HG02571 (cell line): ENCODE results near the gene IFIT1B.
"Not testable (repeated sequence)": the region's sequence is repeated elsewhere in the genome, so short reads cannot be mapped to it uniquely, and the experiment has no call there.

ENCODE experiments used
- ATAC-seq: cut with Tn5 transposase; IDR thresholded peaks from one replicate; pipeline ENCODE4 v1.9.1; 2021; ENCODE audit warnings: mild to moderate bottlenecking, moderate library complexity; ENCODE audit not compliant: unreplicated experiment

The IFIT1B gene

DNA sequence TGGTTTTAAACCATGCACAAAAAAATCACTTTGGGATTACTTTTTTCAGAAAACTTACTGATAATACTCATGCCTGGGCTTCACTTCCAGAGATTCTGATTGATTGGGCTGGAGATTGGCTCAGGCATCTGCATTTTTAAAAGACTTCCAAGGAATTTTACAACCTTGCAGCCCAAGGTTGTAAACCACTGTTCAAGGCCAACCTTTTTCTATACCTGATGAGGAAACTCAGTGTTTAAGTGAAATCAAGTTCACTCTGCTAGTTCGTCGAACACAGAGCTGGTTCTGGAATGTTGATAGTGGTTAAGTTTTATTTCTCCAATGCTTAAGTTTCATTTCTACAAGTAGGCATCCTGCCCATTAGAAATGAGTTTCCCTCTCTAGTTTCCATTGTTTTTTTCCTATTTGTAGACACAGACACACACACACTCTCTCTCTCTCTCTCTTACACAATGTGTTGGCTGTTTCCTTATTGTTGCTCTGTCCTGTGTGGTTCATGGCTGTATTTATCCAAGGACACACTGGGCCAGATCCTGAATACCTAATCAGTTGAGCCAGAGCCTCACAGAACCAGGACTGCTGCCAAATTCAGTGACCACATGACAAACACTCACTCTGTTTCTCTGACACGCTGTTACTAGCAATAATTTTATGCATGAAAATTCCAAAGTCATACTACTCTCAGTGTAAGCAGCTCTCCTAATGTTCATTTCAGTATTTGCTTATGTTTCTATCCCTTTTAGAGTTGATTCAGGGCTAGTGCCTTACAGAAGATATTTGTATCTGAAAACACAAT, 3.7 kb upstream of the IFIT1B start:
- no peak for ATAC-seq

DNA sequence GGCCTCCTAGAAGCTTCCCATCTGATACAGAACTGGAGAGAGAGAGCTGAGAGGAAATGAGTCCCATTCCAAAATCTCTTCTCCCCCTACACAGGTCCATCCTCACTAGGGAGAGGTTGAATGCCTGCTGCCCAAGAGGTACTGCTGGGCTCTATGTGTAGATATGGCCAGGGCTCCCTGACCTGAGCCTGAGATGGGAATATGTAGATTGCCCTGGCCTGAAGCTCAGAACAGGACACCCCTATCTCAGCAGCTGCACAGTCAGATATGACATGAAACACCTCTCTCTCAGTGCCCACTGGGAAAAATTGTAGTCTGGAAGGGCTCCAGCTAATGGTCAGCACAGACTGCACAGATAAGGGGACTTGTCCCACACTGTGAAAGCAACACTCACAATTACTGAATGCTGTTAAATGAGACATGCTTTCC, 3.1 kb upstream of the IFIT1B start:
- no peak for ATAC-seq

DNA sequence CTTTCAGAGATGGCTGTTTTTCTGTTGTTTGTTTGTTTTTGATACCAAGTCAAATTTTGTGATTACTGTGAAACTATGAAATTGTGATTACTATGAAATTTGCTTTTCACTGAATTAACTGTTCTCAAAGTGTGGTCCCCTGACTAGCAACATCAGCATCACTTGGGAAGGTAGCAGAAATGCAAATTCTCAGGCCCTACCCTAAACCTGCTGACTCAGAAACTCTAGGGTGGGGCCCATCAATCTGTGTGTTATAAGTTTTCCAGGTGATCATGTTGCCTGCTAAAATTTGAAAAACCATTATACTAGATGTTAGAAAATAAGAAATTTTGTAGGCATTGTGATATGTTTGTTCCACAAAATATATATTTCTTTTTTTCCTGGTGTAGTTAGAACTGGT, 1.2 kb downstream of the IFIT1B start:
- ATAC-seq, result no peak

DNA sequence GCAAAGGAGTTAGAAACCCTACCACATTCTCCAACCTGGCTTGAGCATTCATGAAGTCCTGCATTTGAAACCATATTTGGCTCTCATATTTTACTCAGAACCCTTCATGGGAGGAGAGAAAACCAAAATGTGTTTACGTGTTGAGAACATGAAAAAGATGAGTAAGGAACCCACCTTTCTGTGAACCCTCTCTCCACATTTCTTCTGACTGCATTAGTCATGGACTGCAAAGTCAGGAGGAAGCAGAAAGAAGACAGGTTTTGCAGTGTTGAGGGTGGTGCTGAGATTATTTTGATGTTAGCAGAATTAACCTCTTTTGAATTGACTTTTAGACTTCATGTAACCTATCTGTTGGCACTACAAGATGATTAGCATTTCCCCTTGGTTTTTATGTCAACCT, 4.9 kb downstream of the IFIT1B start:
- no peak for ATAC-seq

DNA sequence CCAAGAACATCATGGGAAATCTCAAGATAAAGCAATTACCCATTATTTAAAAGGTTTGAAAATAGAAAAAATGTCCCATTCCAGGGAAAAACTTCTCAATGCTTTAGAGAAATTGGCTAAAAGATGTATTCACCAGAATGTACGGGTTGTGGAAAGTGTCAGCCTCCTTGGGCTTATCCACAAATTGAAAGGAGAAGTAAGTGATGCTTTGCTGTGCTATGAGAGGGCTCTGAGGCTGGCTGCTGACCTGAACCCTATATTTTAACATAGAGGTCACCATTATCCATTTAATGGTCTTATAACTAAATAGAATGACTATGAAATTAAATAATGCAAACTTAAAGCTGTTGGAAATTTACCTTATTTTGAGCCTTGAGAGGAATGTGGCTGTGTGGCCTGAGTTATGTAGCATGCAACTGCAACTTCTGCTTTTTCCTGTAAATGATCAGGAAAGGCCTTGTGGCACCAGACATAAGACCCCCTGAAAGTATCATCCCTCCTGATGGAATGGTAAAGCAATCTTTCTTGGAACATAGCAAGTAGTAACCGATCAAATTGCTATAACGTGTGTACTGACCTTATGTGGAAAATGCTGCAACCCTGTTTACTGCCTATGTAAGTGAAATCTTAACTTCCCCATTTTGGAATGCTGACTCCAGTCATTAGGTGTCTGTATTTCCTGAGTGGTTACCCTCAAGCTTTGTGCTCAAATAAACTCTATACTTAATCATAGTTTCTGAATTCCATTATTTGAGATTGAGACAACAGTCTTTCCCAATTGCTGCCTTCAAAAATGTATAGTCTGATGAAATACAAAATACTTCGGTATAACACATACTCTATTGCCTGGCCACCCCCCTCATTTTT, 6.9 kb downstream of the IFIT1B start:
- no peak for ATAC-seq

DNA sequence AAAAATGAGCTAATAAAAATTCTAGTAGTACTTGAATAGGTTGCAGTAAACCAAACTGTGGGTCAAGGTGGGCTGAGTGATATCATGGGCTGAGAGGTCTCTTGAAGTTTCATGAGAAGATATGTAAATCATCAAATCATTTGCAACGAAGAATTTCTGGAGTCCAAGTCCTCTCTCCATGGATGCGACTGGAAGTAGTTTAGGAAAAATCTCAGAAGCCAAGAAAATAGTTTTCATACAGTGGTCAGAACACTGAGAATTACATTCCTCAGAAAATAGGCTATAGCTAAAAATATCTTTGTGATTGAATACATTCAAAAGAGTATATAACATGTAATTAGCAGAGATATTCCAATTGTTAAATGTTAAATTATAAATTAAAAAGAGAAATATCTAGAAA, 10.9 kb downstream of the IFIT1B start:
- no peak for ATAC-seq

DNA sequence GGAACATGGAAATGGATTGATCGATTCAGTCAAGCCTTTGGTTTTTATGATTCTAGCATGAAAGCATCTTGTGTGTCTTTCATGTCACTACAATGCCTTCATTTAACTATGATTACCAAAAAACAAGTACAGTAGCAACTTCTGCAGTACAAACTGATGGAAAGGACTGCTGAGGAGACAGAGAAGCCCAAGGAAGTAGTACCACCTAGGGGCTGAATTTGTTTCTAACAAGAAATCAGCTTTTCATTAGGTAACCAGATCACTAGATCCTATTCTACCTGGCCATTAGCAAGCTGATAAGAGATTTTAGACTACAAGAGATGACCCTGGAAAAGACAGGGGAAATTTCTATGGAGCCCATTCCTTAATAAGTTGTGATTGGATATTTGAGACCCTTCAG, 11.4 kb downstream of the IFIT1B start:
- no peak for ATAC-seq

DNA sequence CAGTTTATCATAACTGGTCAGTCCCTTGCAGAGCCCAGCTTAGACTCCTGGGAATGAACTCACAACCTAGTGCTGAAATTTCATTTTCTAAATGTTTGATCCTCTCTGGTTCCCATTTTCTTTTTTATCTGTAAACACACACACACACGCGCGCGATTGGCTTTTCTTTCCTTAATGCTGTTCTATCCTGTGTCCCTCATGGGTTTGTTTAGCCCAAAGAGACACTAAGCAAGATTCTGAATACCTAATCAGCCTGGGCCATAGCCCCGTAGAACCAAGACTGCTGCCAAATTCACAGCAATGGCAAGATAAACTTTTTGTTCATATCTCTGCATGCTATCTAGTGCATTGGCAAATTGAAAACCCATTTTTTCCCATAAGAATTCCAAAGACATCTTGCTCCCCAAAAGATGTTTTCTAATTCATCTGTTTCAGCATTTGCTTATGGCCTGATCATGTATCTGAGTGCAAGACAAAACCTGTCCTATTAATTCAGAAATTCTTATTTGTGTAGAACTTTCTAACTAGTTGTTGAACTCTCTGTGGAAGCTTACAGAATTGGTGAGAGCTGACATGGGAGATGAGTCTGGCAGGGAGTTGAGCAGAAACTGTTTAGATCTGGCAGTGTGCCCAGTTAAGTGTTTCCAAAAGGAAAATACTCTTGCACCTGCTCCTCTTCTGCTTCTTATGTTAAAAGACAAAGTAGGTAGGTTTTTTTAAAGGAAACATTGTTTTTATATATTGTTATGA, 12.8 kb downstream of the IFIT1B start:
- no peak for ATAC-seq

DNA sequence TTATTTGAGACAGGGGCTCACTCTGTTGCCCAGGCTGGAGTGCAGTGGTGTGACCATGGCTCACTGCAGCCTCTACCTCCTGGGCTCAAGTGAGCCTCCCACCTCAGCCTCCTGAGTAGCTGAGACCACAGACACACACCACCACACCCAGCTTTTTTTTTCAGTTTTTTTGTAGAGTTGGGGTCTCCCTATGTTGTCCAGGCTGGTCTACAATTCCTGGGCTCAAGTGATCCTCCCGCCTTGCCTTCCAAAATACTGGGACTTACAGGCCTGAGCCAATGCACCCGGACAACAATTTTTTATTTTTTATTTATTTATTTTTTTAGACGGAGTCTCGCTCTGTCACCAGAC, 13.3 kb downstream of the IFIT1B start:
- not testable (repeated sequence) for ATAC-seq

DNA sequence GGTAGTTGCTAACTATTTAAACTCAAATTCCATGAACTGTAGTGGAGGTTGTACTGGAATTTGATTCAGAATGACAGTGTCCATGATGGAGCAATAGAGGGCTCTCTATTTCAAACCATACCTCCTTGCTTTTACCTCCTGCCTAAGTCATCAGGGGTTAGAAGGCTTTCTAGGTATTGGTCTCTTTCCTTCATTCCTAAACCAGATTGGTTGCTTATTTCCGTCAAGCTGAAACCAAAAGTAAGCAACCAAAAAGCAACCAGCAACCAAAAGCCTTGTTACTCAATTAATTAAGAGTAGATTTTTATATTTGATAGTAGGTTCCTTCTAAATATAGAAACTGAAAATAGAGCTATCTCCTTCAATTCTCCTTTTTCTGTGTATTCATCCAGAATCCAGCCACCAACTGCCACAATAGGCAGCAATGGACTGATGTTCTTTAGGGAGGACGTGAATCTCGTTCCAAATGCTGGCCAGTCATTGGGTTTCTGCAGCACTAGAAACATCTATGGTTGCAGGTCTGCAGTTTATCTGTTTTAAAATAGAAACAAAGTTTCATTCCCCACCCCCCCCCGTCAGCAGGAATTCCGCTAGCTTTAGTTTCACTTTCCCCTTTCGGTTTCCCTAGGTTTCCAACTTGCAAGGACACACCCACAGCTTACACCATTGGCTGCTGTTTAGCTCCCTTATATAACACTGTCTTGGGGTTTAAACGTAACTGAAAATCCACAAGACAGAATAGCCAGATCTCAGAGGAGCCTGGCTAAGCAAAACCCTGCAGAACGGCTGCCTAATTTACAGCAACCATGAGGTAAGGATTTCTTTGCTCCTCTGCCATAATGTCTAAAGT, 14.3 kb downstream of the IFIT1B start, which contains the start of gene IFIT1:
TSS of gene IFIT1 (plus strand) at position 717 of the 850 bp plus-strand sequence. CDS start at position 807, 90 bp downstream.
- ATAC-seq, result peak; percentile 79

DNA sequence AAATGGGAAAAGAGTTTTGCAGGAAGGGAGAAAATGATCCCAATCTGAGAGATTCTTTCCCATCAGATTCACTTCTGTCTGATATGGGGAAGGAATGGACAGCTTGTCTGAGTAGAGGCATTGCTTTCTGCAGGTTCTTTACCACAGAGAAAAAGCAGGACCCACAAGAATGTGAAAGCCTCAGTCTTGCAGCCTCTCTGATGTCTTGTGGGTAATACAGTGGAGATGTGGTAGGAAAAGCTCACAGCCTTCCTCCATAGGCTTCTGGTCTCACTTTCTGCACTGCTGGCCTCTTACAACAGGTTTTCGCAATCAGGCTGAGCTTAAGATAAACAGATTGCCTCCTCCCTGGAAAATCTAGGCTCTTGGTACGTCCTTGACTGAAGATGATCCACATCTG, 15.1 kb downstream of the IFIT1B start:
- no peak for ATAC-seq

DNA sequence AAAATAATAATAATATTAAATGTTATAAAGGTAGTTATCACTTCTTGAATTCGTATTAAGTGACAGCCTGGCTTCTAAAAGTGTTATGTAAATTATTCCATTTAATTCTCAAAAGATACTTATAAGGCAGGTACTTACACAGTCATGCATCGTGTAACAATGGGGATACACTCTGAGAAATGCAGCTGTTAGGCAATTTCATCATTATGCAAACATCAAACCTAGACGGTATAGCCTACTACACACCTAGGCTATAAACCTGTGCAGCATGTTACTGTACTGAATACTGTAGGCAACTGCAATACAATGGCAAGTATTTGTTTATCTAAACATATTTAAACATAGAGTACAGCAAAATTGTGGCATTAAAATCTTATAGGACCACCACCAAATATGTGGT, 16.0 kb downstream of the IFIT1B start:
- ATAC-seq, result no peak

DNA sequence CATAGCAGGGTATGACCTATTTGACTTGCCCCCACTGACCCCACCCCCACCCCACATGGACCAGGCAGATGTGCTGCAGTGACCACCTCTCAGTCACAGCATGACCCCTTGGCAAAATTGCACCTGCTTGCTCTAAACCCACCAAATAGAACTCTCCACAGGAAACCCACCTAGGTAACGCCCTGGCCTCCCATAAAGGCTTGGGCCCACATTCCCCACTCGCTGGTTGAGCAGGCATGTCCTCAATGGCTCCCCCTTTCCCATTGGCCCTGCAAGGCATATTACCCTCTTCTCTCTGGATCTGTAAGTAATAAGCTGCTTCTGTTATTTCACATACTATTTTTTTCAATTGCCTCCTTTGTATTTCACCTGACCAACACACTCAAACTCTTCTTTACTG, 17.3 kb downstream of the IFIT1B start:
- no peak for ATAC-seq

DNA sequence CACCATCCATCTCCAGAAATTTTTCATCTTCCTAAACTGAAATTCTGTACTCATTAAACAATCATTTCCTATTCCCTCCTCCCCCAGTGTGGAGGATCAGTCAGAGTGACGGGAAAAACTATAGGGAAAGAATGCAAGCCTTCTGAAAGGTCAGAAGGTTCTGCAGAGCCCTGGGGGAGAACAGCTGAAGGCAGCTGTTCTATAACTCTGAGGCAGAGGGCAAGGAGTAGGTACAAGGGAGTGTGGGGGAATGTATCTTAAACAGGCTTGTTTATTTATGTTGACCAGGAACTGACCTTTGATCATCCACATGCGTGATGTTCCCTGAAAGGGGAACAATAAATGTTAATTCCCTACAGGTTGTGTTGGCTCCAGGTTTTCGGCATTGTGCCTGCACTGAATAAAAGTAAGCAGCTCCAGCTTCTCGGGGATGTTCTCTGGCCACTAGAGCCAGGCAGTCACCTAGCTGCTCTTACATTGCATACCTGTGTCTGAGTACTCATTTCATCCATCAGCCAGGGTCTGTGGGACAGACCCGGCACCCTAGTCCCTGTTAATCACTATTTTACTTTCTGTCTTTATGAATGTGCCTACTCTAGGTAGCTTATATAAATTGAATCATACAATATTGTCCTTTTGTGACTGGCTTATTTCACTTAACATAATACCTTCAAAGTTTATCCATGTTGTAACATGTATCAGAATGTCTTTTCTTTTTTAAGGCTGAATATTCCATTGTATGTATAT, 20.3 kb downstream of the IFIT1B start:
- ATAC-seq, result no peak

DNA sequence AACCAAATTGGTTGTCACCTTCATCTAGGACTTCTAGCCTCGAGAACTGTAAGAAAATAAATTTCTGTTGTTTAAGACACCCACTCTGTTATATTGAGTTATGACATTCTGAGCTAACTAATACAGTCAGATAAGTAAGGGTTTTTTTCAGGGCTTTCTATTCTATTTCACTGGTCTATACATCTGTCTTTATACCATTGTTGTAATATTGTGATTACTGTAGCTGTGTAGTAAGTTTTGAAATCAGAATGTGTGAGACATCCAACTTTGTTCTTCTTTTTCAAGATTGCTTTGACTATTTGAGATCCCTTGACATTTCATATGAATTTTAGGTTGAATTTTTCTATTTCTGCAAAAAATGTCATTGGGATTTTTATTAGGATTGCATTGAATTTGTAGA, 22.1 kb downstream of the IFIT1B start:
- no peak for ATAC-seq

DNA sequence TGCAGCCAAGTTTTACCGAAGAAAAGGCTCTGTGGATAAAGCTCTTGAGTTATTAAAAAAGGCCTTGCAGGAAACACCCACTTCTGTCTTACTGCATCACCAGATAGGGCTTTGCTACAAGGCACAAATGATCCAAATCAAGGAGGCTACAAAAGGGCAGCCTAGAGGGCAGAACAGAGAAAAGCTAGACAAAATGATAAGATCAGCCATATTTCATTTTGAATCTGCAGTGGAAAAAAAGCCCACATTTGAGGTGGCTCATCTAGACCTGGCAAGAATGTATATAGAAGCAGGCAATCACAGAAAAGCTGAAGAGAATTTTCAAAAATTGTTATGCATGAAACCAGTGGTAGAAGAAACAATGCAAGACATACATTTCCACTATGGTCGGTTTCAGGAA, 25.2 kb downstream of the IFIT1B start:
- ATAC-seq, result no peak

DNA sequence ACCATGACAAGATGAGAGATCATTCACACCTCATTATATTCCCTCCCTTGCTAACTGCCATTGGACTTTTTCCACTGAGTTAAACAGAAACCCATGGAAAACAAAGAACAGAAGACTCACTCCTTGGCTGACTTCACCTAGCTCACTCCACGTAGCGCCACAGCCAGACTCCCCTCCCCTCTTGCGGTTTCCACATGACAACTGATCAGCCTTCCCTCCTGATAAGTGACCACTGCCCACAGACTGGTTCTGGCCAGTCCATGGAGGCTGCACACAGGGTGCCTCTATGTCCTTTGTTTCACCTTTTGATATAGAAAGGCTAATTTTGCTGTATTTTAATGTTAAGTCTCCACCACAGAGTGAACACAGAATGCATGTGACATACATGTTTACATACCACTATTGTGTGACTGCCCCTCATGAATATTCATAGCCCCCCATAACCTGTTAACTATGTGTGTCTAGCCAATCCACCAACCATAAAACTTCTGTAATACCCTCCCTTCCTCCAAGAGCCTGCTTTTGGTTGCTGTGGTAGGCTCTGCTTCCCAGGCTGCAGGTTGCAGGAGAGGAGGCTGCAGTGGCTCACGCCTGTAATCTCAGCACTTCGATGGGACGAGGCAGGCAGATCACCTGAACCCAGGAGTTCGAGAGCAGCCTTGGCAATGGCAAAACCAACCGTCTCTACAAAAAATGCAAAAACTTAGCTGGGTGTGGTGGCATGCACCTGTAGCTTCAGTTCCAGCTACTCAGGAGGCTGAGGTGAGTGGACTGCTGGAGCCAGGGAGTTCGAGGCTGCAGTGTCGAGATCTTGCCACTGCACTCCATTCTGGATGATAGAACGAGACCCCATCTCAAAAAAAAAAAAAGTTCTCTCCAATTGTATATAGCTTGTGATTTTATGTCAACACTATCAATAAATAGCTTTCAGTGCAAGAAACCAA, 26.5 kb downstream of the IFIT1B start:
- no peak for ATAC-seq

DNA sequence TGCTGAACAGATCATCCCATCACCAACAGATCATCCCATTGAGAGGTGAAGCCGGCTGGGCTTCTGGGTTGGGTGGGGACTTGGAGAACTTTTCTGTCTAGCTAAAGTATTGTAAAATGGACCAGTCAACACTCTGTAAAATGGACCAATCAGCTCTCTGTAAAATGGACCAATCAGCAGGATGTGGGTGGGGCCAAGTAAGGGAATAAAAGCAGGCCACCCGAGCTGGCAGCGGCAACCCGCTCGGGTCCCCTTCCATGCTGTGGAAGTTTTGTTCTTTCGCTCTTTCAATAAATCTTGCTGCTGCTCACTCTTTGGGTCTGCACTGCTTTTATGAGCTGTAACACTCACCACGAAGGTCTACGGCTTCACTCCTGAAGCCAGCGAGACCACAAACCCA, 28.3 kb downstream of the IFIT1B start:
- ATAC-seq, result not testable (repeated sequence)

DNA sequence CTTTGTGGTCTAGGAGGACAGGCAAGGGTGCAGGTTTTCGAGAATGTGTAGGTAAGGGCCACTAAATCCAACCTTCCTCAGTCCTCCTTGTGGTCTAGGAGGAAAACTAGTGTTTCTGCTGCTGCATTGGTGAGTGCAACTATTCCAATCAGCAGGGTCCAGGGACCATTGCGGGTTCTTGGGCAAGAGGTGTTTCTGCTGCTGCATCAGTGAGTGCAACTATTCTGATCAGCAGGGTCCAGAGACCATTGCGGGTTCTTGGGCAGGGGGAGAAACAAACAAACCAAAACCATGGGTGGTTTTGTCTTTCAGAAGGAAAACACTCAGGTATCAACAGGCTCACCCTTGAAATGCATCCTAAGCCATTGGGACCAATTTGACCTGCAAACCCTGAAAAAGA, 29.9 kb downstream of the IFIT1B start:
- ATAC-seq, result not testable (repeated sequence)
